Measurements from ENCODE around the gene EOLA2.
"Not testable (repeated sequence)": the region's sequence is repeated elsewhere in the genome, so short reads cannot be mapped to it uniquely, and the experiment has no call there.

Gene EOLA2

GRCh38 chrX:149933547-149933946 is 4.7 kb downstream of the EOLA2 start:
- in situ Hi-C loops (cut with HindIII; ENCODE audit: low sequenced_read_pairs) = not testable (repeated sequence)

- in situ Hi-C loops (cut with HindIII; ENCODE audit: low sequenced_read_pairs) = not testable (repeated sequence)
These were observed 5.3 kb downstream of the EOLA2 start for GRCh38 chrX:149932970-149933369.

GRCh38 chrX:149932150-149932549 is 6.1 kb downstream of the EOLA2 start:
- in situ Hi-C loops (cut with HindIII; ENCODE audit: low sequenced_read_pairs) = not testable (repeated sequence)

- in situ Hi-C loops (cut with HindIII; ENCODE audit: low sequenced_read_pairs) = not testable (repeated sequence)
These were observed 6.9 kb downstream of the EOLA2 start for GRCh38 chrX:149931355-149931754.

- in situ Hi-C loops (cut with HindIII; ENCODE audit: low sequenced_read_pairs) = not testable (repeated sequence)
These were observed 8.9 kb downstream of the EOLA2 start, which contains the start of gene HSFX4 for GRCh38 chrX:149929400-149929799. Gene HSFX4, plus strand, starts transcription at chrX:149929573. Its CDS starts 72 bp downstream, at chrX:149929645.

GRCh38 chrX:149928635-149929034 is 9.7 kb downstream of the EOLA2 start:
- in situ Hi-C loops (cut with HindIII; ENCODE audit: low sequenced_read_pairs) = not testable (repeated sequence)

GRCh38 chrX:149927964-149928258 is 10.4 kb downstream of the EOLA2 start:
- in situ Hi-C loops (cut with HindIII; ENCODE audit: low sequenced_read_pairs) = not testable (repeated sequence)

- in situ Hi-C loops (cut with HindIII; ENCODE audit: low sequenced_read_pairs) = not testable (repeated sequence)
These were observed 10.9 kb downstream of the EOLA2 start for GRCh38 chrX:149927245-149927963.

GRCh38 chrX:149924434-149924833 is 13.9 kb downstream of the EOLA2 start:
- in situ Hi-C loops (cut with HindIII; ENCODE audit: low sequenced_read_pairs) = not testable (repeated sequence)

- in situ Hi-C loops (cut with HindIII; ENCODE audit: low sequenced_read_pairs) = not testable (repeated sequence)
These were observed 14.5 kb downstream of the EOLA2 start for GRCh38 chrX:149923836-149924235.

GRCh38 chrX:149916745-149917392 is 21.4 kb downstream of the EOLA2 start:
- in situ Hi-C loops (cut with HindIII; ENCODE audit: low sequenced_read_pairs) = no loop called here

- in situ Hi-C loops (cut with HindIII; ENCODE audit: low sequenced_read_pairs) = no loop called here
These were observed 28.1 kb downstream of the EOLA2 start for GRCh38 chrX:149910178-149910695.

- in situ Hi-C loops (cut with HindIII; ENCODE audit: low sequenced_read_pairs) = no loop called here
These were observed 28.7 kb downstream of the EOLA2 start for GRCh38 chrX:149909324-149910177.

GRCh38 chrX:149908727-149909126 is 29.6 kb downstream of the EOLA2 start:
- in situ Hi-C loops (cut with HindIII; ENCODE audit: low sequenced_read_pairs) = no loop called here

GRCh38 chrX:149908308-149908707 is 30.0 kb downstream of the EOLA2 start:
- in situ Hi-C loops (cut with HindIII; ENCODE audit: low sequenced_read_pairs) = no loop called here

GRCh38 chrX:149903889-149904748 is 34.2 kb downstream of the EOLA2 start:
- in situ Hi-C loops (cut with HindIII; ENCODE audit: low sequenced_read_pairs) = no loop called here

GRCh38 chrX:149898554-149898953 is 39.7 kb downstream of the EOLA2 start:
- in situ Hi-C loops (cut with HindIII; ENCODE audit: low sequenced_read_pairs) = no loop called here

- in situ Hi-C loops (cut with HindIII; ENCODE audit: low sequenced_read_pairs) = not testable (repeated sequence)
These were observed 47.5 kb downstream of the EOLA2 start for GRCh38 chrX:149890828-149891227.

All from DLD1 (cell line).